HepG2 (cell line): ENCODE results near the gene HDLBP. TPM values are rescaled to one million over a fixed set of nuclear protein-coding genes. Genes with fewer than 3 reads are reported as not detected.

ENCODE experiments used
- ATF5 ChIP-seq: sonication (generic); formaldehyde crosslinking; IDR thresholded peaks from 2 replicates; pipeline ENCODE4 v1.4.0; 2020; ENCODE audit warnings: mild to moderate bottlenecking, low read depth, missing genetic modification reagents
- ATRX ChIP-seq: sonication (generic); formaldehyde crosslinking; IDR thresholded peaks from 2 replicates; pipeline ENCODE4 v1.4.0; 2020; ENCODE audit warnings: missing genetic modification reagents, borderline replicate concordance
- CHD4 ChIP-seq: fragments of 200-600 bp; sonication (generic); IDR thresholded peaks from 2 replicates; pipeline ENCODE4 v1.7.0; 2017; ENCODE audit warnings: mild to moderate bottlenecking, low read length, borderline replicate concordance
- DRAP1 ChIP-seq: IDR thresholded peaks from 2 replicates; pipeline ENCODE4 v1.6.1; 2016; ENCODE audit warnings: missing genetic modification reagents, missing compliant biosample characterization
- FIP1L1 ChIP-seq: fragments of 200-400 bp; formaldehyde crosslinking; IDR thresholded peaks from 2 replicates; pipeline ENCODE4 v1.6.1; 2018; ENCODE audit warnings: low read depth, mild to moderate bottlenecking, low read length, moderate library complexity, borderline replicate concordance; ENCODE audit not compliant: insufficient read depth
- FOXO4 ChIP-seq: sonication (generic); formaldehyde crosslinking; conservative IDR thresholded peaks from 2 replicates; pipeline ENCODE4 v1.8.1; 2023; ENCODE audit warnings: missing genetic modification reagents
- KDM4B ChIP-seq: sonication (generic); formaldehyde crosslinking; IDR thresholded peaks from 2 replicates; pipeline ENCODE4 v1.4.0; 2020; ENCODE audit warnings: missing genetic modification reagents
- MED1 ChIP-seq: sonication (generic); formaldehyde crosslinking; IDR thresholded peaks from 2 replicates; pipeline ENCODE4 v1.4.0; 2020; ENCODE audit warnings: missing genetic modification reagents
- MIER3 ChIP-seq: IDR thresholded peaks from 2 replicates; pipeline ENCODE4 v1.6.1; 2016; ENCODE audit warnings: missing compliant biosample characterization, borderline replicate concordance
- PAWR ChIP-seq: sonication (generic); formaldehyde crosslinking; IDR thresholded peaks from 2 replicates; pipeline ENCODE4 v1.4.0; 2020; ENCODE audit warnings: missing genetic modification reagents, mild to moderate bottlenecking, borderline replicate concordance
- SAP130 ChIP-seq: IDR thresholded peaks from 2 replicates; pipeline ENCODE4 v1.6.1; 2016; ENCODE audit warnings: low read depth
- SSRP1 ChIP-seq: IDR thresholded peaks from 2 replicates; pipeline ENCODE4 v1.6.1; 2016; ENCODE audit warnings: control low read depth
- TMF1 ChIP-seq: sonication (generic); formaldehyde crosslinking; IDR thresholded peaks from 2 replicates; pipeline ENCODE4 v1.8.1; 2022; ENCODE audit warnings: low read depth, missing genetic modification reagents
- ZBTB1 ChIP-seq: sonication (generic); formaldehyde crosslinking; IDR thresholded peaks from 2 replicates; pipeline ENCODE4 v1.4.0; 2020; ENCODE audit warnings: missing genetic modification reagents, borderline replicate concordance
- ZBTB21 ChIP-seq: sonication (generic); formaldehyde crosslinking; IDR thresholded peaks from 2 replicates; pipeline ENCODE4 v1.4.0; 2020; ENCODE audit warnings: missing genetic modification reagents
- ZBTB43 ChIP-seq: sonication (generic); formaldehyde crosslinking; conservative IDR thresholded peaks from 2 replicates; pipeline ENCODE4 v1.4.0; 2020; ENCODE audit warnings: missing genetic modification reagents
- ZBTB7B ChIP-seq: sonication (generic); formaldehyde crosslinking; IDR thresholded peaks from 2 replicates; pipeline ENCODE4 v1.4.0; 2020; ENCODE audit warnings: missing genetic modification reagents
- ZNF609 ChIP-seq: sonication (generic); formaldehyde crosslinking; IDR thresholded peaks from 2 replicates; pipeline ENCODE4 v1.4.0; 2020; ENCODE audit warnings: mild to moderate bottlenecking, missing genetic modification reagents, borderline replicate concordance
- ZSCAN29 ChIP-seq: sonication (generic); formaldehyde crosslinking; conservative IDR thresholded peaks from 2 replicates; pipeline ENCODE4 v1.4.0; 2020; ENCODE audit warnings: mild to moderate bottlenecking, missing genetic modification reagents
- ZSCAN9 ChIP-seq: IDR thresholded peaks from 2 replicates; pipeline ENCODE4 v1.6.1; 2016; ENCODE audit warnings: borderline replicate concordance
- polyA plus RNA-seq, 8 experiments: library from polyadenylated mRNA; depleted of rRNA in 3 of 8; stranded (reverse) in 7 of 8; unstranded in 1 of 8; fragments of >200 nt; fragmentation: Illumina TruSeq in 4 of 8; extraction: Trizol in 4 of 8; gene quantifications; 2 replicates each; pipeline versions ENCODE4 v1.2.1 to v1.2.3, GENCODE V29; 2011 to 2016; ENCODE audit warnings: low read depth in 4 of 8, missing spikeins in 1 of 8, mixed read lengths in 1 of 8; ENCODE audit not compliant: insufficient read depth in 1 of 8
- total RNA-seq, 5 experiments: library from RNA; depleted of rRNA; stranded (reverse); fragments of >200 nt; fragmentation: Illumina TruSeq; extraction: Trizol; gene quantifications; 2 replicates each; pipeline ENCODE4 v1.2.3, GENCODE V29; 2016; ENCODE audit warnings: low read depth in 1 of 5

HDLBP gene
- total and polyA plus RNA-seq, 2 of the 13 experiments (the other 11 are each of a cell fraction or from before 2014, with no cell fraction given), result 464 to 707 TPM

- TF ChIP-seq ZNF609 (CRISPR knock-in tag), result no peak
- no peak for TF ChIP-seq MIER3 (CRISPR knock-in tag)
- 0 out of 2 replicates have a peak, but pooled peaks have one; percentile 42 for TF ChIP-seq TMF1
- no peak for TF ChIP-seq ZBTB21
- peak; percentile 20; the same call in 1 of the 2 replicates for TF ChIP-seq ZBTB1 (CRISPR knock-in tag)
- no peak for TF ChIP-seq SSRP1
- no peak for TF ChIP-seq DRAP1
- TF ChIP-seq ZBTB7B, result no peak
- 0 out of 2 replicates have a peak, but pooled peaks have one; percentile 76 for TF ChIP-seq ATF5 (CRISPR knock-in tag)
- no peak; the same call in 1 of the 2 replicates for TF ChIP-seq KDM4B (CRISPR knock-in tag)
- no peak for TF ChIP-seq ZSCAN9 (CRISPR knock-in tag)
- TF ChIP-seq MED1 (CRISPR knock-in tag), result peak; percentile 50; the same call in 1 of the 2 replicates
- TF ChIP-seq ZSCAN29 (CRISPR knock-in tag), result no peak
- peak; percentile 99 for TF ChIP-seq FOXO4 (CRISPR knock-in tag)
- peak; percentile 84; the same call in 1 of the 2 replicates for TF ChIP-seq PAWR
- TF ChIP-seq SAP130, result peak; percentile 72
- TF ChIP-seq ATRX (CRISPR knock-in tag), result no peak; the same call in 1 of the 2 replicates
- TF ChIP-seq ZBTB43, result peak; percentile 72
- TF ChIP-seq CHD4, result no peak
- peak; percentile 71; the same call in 1 of the 2 replicates for TF ChIP-seq FIP1L1
Observed at GRCh38 chr2:241315879-241316631, 583 bp upstream of the HDLBP start, which contains the start of gene SEPTIN2 (continued).
